K562 (cell line): ENCODE measurements around the gene OR7D2. TPM values are rescaled to one million over a fixed set of nuclear protein-coding genes. Genes with fewer than 3 reads are reported as not detected.

Source experiments
- ARID4B ChIP-seq: sonication (generic); formaldehyde crosslinking; IDR thresholded peaks from 2 replicates; pipeline ENCODE4 v1.8.0; 2022; ENCODE audit warnings: mild to moderate bottlenecking, missing genetic modification reagents
- BRD4 ChIP-seq: fragments of 200-600 bp; sonication (generic); IDR thresholded peaks from 2 replicates; pipeline ENCODE4 v1.6.1; 2017; ENCODE audit warnings: inconsistent platforms
- FOXA3 ChIP-seq, 2 experiments: fragments of 450-650 bp in 1 of 2; sonication (generic) in 1 of 2; formaldehyde crosslinking; IDR thresholded peaks in 1 of 2; conservative IDR thresholded peaks in 1 of 2; 2 replicates each; pipeline versions ENCODE4 v1.4.0 to v1.8.0; 2020 to 2022; ENCODE audit warnings: mild to moderate bottlenecking in 2 of 2, missing genetic modification reagents in 1 of 2
- PHF8 ChIP-seq: fragments of 200-600 bp; sonication (generic); IDR thresholded peaks from 2 replicates; pipeline ENCODE4 v1.6.1; 2012; ENCODE audit warnings: mixed run types, mild to moderate bottlenecking, inconsistent platforms, low read length, moderate library complexity, borderline replicate concordance
- USF1 ChIP-seq: sonication (generic); formaldehyde crosslinking; IDR thresholded peaks from 2 replicates; pipeline ENCODE4 v1.9.0; 2022; ENCODE audit warnings: mild to moderate bottlenecking, missing genetic modification reagents
- ZNF583 ChIP-seq: fragments of 250-450 bp; sonication (Bioruptor Pico); IDR thresholded peaks from 2 replicates; pipeline ENCODE4 v1.4.0; 2020
- polyA plus RNA-seq, 8 experiments: library from polyadenylated mRNA; depleted of rRNA in 4 of 8; stranded (reverse) in 5 of 8; unstranded in 3 of 8; fragments of >200 nt; fragmentation: Nextera tagmentation in 2 of 8; fragmentation: Illumina TruSeq in 1 of 8; extraction: Ambion mirVana in 2 of 8; extraction: Trizol in 1 of 8; gene quantifications; 2 replicates each; pipeline versions ENCODE4 v1.2.1 to v1.2.3, GENCODE V29; 2011 to 2014; ENCODE audit warnings: inconsistent platforms in 1 of 8, missing spikeins in 1 of 8
- total RNA-seq, 7 experiments: library from RNA; depleted of rRNA in 6 of 7; stranded (reverse); fragments of >200 nt in 6 of 7; fragmentation: Illumina TruSeq in 2 of 7; extraction: Trizol in 2 of 7; gene quantifications; 2 replicates each; pipeline versions ENCODE4 v1.2.1 to v1.2.3, GENCODE V29; 2011 to 2021; ENCODE audit warnings: low replicate concordance in 1 of 7
- TF ChIP-seq, protein P1 (sequence below), 2 experiments: fragments of 450-650 bp in 1 of 2; sonication (generic) in 1 of 2; formaldehyde crosslinking in 1 of 2; IDR thresholded peaks; 2 replicates each; pipeline versions ENCODE4 v1.7.1 to v1.9.0; 2016 to 2022; ENCODE audit warnings: inconsistent platforms in 1 of 2, mild to moderate bottlenecking in 1 of 2, missing genetic modification reagents in 1 of 2
- TF ChIP-seq, protein P2 (sequence below): sonication (generic); formaldehyde crosslinking; IDR thresholded peaks from 2 replicates; pipeline ENCODE4 v1.4.0; 2020; ENCODE audit warnings: mild to moderate bottlenecking, missing genetic modification reagents

The OR7D2 gene
- total and polyA plus RNA-seq, 9 of the 15 experiments (the other 6 are each of a cell fraction or from before 2014, with no cell fraction given): 0.05 to 0.75 (median 0.45) TPM

GRCh38 chr19:9140159-9140874 lies 38.5 kb upstream of the OR7D2 start, which contains the start of gene ZNF317 (continued):
- TF ChIP-seq PHF8: peak; percentile 100
- TF ChIP-seq BRD4: peak; percentile 71; the same call in 1 of the 2 replicates
- TF ChIP-seq, protein P1, sequence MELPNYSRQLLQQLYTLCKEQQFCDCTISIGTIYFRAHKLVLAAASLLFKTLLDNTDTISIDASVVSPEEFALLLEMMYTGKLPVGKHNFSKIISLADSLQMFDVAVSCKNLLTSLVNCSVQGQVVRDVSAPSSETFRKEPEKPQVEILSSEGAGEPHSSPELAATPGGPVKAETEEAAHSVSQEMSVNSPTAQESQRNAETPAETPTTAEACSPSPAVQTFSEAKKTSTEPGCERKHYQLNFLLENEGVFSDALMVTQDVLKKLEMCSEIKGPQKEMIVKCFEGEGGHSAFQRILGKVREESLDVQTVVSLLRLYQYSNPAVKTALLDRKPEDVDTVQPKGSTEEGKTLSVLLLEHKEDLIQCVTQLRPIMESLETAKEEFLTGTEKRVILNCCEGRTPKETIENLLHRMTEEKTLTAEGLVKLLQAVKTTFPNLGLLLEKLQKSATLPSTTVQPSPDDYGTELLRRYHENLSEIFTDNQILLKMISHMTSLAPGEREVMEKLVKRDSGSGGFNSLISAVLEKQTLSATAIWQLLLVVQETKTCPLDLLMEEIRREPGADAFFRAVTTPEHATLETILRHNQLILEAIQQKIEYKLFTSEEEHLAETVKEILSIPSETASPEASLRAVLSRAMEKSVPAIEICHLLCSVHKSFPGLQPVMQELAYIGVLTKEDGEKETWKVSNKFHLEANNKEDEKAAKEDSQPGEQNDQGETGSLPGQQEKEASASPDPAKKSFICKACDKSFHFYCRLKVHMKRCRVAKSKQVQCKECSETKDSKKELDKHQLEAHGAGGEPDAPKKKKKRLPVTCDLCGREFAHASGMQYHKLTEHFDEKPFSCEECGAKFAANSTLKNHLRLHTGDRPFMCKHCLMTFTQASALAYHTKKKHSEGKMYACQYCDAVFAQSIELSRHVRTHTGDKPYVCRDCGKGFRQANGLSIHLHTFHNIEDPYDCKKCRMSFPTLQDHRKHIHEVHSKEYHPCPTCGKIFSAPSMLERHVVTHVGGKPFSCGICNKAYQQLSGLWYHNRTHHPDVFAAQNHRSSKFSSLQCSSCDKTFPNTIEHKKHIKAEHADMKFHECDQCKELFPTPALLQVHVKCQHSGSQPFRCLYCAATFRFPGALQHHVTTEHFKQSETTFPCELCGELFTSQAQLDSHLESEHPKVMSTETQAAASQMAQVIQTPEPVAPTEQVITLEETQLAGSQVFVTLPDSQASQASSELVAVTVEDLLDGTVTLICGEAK (IDR thresholded peaks at IDR 0.05): peak; percentile 85
- TF ChIP-seq, protein P1 (CRISPR knock-in tag; IDR thresholded peaks at IDR 0.05): no peak
- peak in 1 of 2 experiments; percentile 42; a peak in 1 of 4 replicates for TF ChIP-seq FOXA3 (CRISPR knock-in tag; conservative IDR thresholded peaks at IDR 0.05 in 1 of 2, IDR thresholded peaks at IDR 0.05 in 1 of 2)
- peak; percentile 86; the same call in 1 of the 2 replicates for TF ChIP-seq ARID4B (CRISPR knock-in tag)
- peak; percentile 73 for TF ChIP-seq USF1 (CRISPR knock-in tag)
- TF ChIP-seq, protein P2, sequence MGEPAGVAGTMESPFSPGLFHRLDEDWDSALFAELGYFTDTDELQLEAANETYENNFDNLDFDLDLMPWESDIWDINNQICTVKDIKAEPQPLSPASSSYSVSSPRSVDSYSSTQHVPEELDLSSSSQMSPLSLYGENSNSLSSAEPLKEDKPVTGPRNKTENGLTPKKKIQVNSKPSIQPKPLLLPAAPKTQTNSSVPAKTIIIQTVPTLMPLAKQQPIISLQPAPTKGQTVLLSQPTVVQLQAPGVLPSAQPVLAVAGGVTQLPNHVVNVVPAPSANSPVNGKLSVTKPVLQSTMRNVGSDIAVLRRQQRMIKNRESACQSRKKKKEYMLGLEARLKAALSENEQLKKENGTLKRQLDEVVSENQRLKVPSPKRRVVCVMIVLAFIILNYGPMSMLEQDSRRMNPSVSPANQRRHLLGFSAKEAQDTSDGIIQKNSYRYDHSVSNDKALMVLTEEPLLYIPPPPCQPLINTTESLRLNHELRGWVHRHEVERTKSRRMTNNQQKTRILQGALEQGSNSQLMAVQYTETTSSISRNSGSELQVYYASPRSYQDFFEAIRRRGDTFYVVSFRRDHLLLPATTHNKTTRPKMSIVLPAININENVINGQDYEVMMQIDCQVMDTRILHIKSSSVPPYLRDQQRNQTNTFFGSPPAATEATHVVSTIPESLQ (CRISPR knock-in tag): peak; percentile 71; the same call in 1 of the 2 replicates
- no peak for TF ChIP-seq ZNF583 (CRISPR knock-in tag)
